Fibroblast of lung (primary cell): ENCODE measurements around the gene HTT-AS. TPM values are rescaled to one million over a fixed set of nuclear protein-coding genes. Genes with fewer than 3 reads are reported as not detected.

ENCODE experiments used
- DNase-seq, 2 donors: peaks; one replicate each; pipeline versions ENCODE4 v3.0.0 to v3.0.0-alpha.2; 2010; ENCODE audit warnings: low read depth in 2 of 2
- H2AFZ ChIP-seq: 2 replicates; pipeline ENCODE4 v1.5.1; 2012; ENCODE audit warnings: low read length, control low read depth, inconsistent platforms
- H3K27ac ChIP-seq: 2 replicates; pipeline ENCODE4 v1.5.1; 2011; ENCODE audit warnings: low read length, control low read depth; ENCODE audit not compliant: insufficient read depth
- H3K27me3 ChIP-seq: 2 replicates; pipeline ENCODE4 v1.5.1; 2011; ENCODE audit warnings: mild to moderate bottlenecking, low read length; ENCODE audit not compliant: control insufficient read depth, insufficient read depth
- H3K36me3 ChIP-seq: 2 replicates; pipeline ENCODE4 v1.5.1; 2011; ENCODE audit warnings: low read length; ENCODE audit not compliant: control insufficient read depth, insufficient read depth
- H3K4me1 ChIP-seq: 2 replicates; pipeline ENCODE4 v1.5.1; 2011; ENCODE audit warnings: low read length; ENCODE audit not compliant: control insufficient read depth, insufficient read depth; ENCODE audit errors: extremely low read depth
- H3K4me2 ChIP-seq: 2 replicates; pipeline ENCODE4 v1.5.1; 2011; ENCODE audit warnings: low read length, control low read depth; ENCODE audit not compliant: insufficient read depth; ENCODE audit errors: extremely low read depth
- H3K4me3 ChIP-seq, 4 experiments: fragments of 200-600 bp in 1 of 4; sonication (generic) in 1 of 4; replicated peaks in 1 of 4; 2 replicates each; pipeline ENCODE4 v1.5.1; 2011 to 2016; ENCODE audit warnings: low read length in 4 of 4, low read depth in 3 of 4, mild to moderate bottlenecking in 3 of 4, control low read depth in 2 of 4, inconsistent platforms in 1 of 4, mixed read lengths in 1 of 4; ENCODE audit not compliant: insufficient read depth in 1 of 4; ENCODE audit errors: control extremely low read depth in 1 of 4
- H3K79me2 ChIP-seq: 2 replicates; pipeline ENCODE4 v1.5.1; 2012; ENCODE audit warnings: mild to moderate bottlenecking, low read length, inconsistent platforms; ENCODE audit not compliant: control insufficient read depth, insufficient read depth
- H3K9ac ChIP-seq: 2 replicates; pipeline ENCODE4 v1.5.1; 2011; ENCODE audit warnings: mild to moderate bottlenecking, low read length, control low read depth; ENCODE audit not compliant: insufficient read depth
- H3K9me3 ChIP-seq: 2 replicates; pipeline ENCODE4 v1.5.1; 2012; ENCODE audit warnings: low read depth, low read length; ENCODE audit not compliant: control insufficient read depth, insufficient read depth
- H4K20me1 ChIP-seq: 2 replicates; pipeline ENCODE4 v1.5.1; 2011; ENCODE audit warnings: low read length; ENCODE audit not compliant: control insufficient read depth, insufficient read depth; ENCODE audit errors: extremely low read depth
- EZH2 ChIP-seq: IDR thresholded peaks from 2 replicates; pipeline ENCODE4 v1.5.1; 2012; ENCODE audit warnings: low read length, control low read depth, mild to moderate bottlenecking; ENCODE audit errors: missing control alignments
- polyA plus RNA-seq, 2 donors: library from polyadenylated mRNA; depleted of rRNA in 1 of 2; stranded (reverse) in 1 of 2; unstranded in 1 of 2; fragments of >200 nt; gene quantifications; 2 replicates each; pipeline ENCODE4 v1.2.1, GENCODE V29; 2011 to 2012; ENCODE audit warnings: missing spikeins in 1 of 2
- total RNA-seq: library from RNA; depleted of rRNA; stranded (reverse); fragments of >200 nt; gene quantifications from 2 replicates; pipeline ENCODE4 v1.2.1, GENCODE V29; 2014
- TF ChIP-seq, protein P1 (sequence below), 2 donors: IDR thresholded peaks in 1 of 2; conservative IDR thresholded peaks in 1 of 2; 1 replicate in 1 of 2; 2 replicates in 1 of 2; pipeline ENCODE4 v1.5.1; 2011 to 2012; ENCODE audit warnings: low read length in 2 of 2, control low read depth in 1 of 2, inconsistent platforms in 1 of 2, low read depth in 1 of 2, mild to moderate bottlenecking in 1 of 2

Gene HTT-AS
- total and polyA plus RNA-seq, 2 donors (not counting 1 experiment from before 2014, with no cell fraction given): not detected

DNA sequence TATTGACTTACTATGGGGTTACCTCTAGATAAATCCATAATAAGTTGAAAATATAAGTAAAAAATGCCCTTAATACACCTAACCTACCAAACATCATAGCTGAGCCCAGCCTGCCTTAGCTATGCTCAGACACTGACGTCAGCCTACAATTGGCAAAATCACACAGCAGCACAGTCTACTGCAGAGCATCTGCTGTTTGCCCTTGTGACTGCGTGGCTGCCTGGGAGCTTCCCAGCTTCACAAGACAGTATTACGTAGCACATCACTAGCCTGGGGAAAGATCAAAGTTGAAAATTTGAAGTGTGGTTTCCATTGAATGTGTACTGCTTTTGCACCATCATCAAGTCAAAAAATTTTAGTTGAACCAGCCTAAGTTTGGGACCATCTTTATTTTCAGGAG, 8.8 kb downstream of the HTT-AS start:
- Histone ChIP-seq H4K20me1 (no peaks in the 10 kb centered on the region), H3K9ac (no peak overlapping the region), H3K27me3 (peaks cover 4% of the 10 kb centered on the region), H3K4me3 (no peak overlapping the region), H3K79me2 (no peaks in the 10 kb centered on the region), H3K4me2 (no peak overlapping the region), H3K4me1 (no peaks in the 10 kb centered on the region), H3K36me3 (no peaks in the 10 kb centered on the region), H2AFZ (no peak overlapping the region), H3K9me3 (no peaks in the 10 kb centered on the region), H3K27ac (no peak overlapping the region)
- TF ChIP-seq, protein P1, sequence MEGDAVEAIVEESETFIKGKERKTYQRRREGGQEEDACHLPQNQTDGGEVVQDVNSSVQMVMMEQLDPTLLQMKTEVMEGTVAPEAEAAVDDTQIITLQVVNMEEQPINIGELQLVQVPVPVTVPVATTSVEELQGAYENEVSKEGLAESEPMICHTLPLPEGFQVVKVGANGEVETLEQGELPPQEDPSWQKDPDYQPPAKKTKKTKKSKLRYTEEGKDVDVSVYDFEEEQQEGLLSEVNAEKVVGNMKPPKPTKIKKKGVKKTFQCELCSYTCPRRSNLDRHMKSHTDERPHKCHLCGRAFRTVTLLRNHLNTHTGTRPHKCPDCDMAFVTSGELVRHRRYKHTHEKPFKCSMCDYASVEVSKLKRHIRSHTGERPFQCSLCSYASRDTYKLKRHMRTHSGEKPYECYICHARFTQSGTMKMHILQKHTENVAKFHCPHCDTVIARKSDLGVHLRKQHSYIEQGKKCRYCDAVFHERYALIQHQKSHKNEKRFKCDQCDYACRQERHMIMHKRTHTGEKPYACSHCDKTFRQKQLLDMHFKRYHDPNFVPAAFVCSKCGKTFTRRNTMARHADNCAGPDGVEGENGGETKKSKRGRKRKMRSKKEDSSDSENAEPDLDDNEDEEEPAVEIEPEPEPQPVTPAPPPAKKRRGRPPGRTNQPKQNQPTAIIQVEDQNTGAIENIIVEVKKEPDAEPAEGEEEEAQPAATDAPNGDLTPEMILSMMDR (conservative IDR thresholded peaks at IDR 0.05 in 1 of 2, IDR thresholded peaks at IDR 0.05 in 1 of 2; ENCODE audit: low read depth in 1 of 2, low read length in 2 of 2): no peak
- TF ChIP-seq EZH2: no peak
- DNase-seq: peak in 1 of 2 donors; percentile 59

DNA sequence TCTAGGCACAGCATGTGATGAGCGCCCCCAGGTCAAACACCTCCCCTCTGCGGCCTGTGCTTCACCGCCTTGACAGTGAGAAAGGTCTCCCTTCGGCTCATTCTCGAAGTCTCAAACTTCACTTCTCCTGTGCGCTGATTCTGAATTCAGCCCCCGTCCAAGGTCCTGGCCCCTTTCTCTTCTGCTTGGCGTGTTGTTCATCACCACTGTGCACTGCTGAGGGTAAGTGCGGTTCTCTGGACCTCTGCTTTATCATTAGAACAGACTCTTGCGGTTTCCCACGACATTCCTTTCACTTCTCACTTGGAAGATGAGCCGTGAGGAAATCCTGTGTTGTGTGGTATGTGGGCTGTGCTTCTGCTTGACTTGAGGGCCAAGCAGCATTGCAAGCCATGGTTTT, 11.9 kb downstream of the HTT-AS start:
- Histone ChIP-seq H3K9me3 (no peaks in the 10 kb centered on the region), H3K4me3 (no peak overlapping the region), H3K27me3 (peaks cover 6% of the 10 kb centered on the region), H3K9ac (no peak overlapping the region), H3K4me2 (no peak overlapping the region), H3K27ac (no peak overlapping the region), H3K79me2 (no peaks in the 10 kb centered on the region), H3K36me3 (no peaks in the 10 kb centered on the region), H4K20me1 (no peaks in the 10 kb centered on the region), H2AFZ (no peak overlapping the region), H3K4me1 (no peaks in the 10 kb centered on the region)
- peak; percentile 63 to 83 for DNase-seq
- TF ChIP-seq EZH2: no peak
- TF ChIP-seq, protein P1 (conservative IDR thresholded peaks at IDR 0.05 in 1 of 2, IDR thresholded peaks at IDR 0.05 in 1 of 2; ENCODE audit: low read depth in 1 of 2, low read length in 2 of 2): no peak

DNA sequence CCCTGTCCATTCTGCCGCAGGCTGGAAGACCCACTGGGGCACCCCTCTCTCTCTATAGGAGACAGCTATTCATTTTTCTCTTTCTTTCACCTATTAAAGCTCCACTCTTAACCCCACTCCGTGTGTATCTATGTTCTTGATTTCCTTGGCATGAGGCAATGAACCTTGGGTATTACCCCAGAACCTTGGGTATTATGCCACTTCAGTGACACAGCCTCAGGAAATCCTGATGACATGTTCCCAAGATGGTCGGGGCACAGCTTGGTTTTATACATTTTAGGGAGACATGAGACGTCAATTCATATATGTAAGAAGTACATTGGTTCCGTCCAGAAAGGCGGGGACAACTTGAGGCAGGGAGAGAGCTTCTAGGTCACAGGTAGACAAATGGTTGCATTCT, 13.4 kb downstream of the HTT-AS start:
- Histone ChIP-seq H3K4me1 (no peaks in the 10 kb centered on the region), H3K27me3 (peaks cover 6% of the 10 kb centered on the region), H3K9me3 (no peaks in the 10 kb centered on the region), H3K27ac (no peak overlapping the region), H3K4me2 (no peak overlapping the region), H3K4me3 (no peak overlapping the region), H2AFZ (no peak overlapping the region), H3K36me3 (no peaks in the 10 kb centered on the region), H3K9ac (no peak overlapping the region), H3K79me2 (no peaks in the 10 kb centered on the region), H4K20me1 (no peaks in the 10 kb centered on the region)
- TF ChIP-seq EZH2: no peak
- TF ChIP-seq, protein P1 (conservative IDR thresholded peaks at IDR 0.05 in 1 of 2, IDR thresholded peaks at IDR 0.05 in 1 of 2; ENCODE audit: low read depth in 1 of 2, low read length in 2 of 2): no peak
- DNase-seq: no peak
